Activated CD4-positive, alpha-beta T cell treated with anti-CD3 and anti-CD28 coated beads for 4 hours (primary cell): ENCODE measurements around the gene CXCL11.
"Not testable (repeated sequence)": the region's sequence is repeated elsewhere in the genome, so short reads cannot be mapped to it uniquely, and the experiment has no call there.

ENCODE experiments used
- DNase-seq, 2 donors: peaks; one replicate each; pipeline ENCODE4 v3.0.0-alpha.2; 2020

The CXCL11 gene

GRCh38 chr4:76035799-76036380, at the start of gene CXCL11:
CXCL11 (minus strand) TSS chr4:76036070; CDS start chr4:76035987, 83 bp downstream.
- DNase-seq: no peak

- DNase-seq: no peak
Measured at GRCh38 chr4:76084542-76084941, 48.7 kb upstream of the CXCL11 start.

- DNase-seq: no peak
Measured at GRCh38 chr4:76083386-76083988, 47.6 kb upstream of the CXCL11 start.

GRCh38 chr4:76078033-76078613, 42.3 kb upstream of the CXCL11 start:
- DNase-seq: no peak

- DNase-seq: no peak
Measured at GRCh38 chr4:76074993-76075600, 39.2 kb upstream of the CXCL11 start.

- no peak for DNase-seq
Measured at GRCh38 chr4:76074468-76074867, 38.6 kb upstream of the CXCL11 start, which contains the start of gene ART3. ART3 (plus strand) TSS chr4:76074709; CDS start chr4:76075890, 1,181 bp downstream.

- DNase-seq: no peak
Measured at GRCh38 chr4:76072760-76073159, 36.9 kb upstream of the CXCL11 start.

GRCh38 chr4:76067652-76068286, 31.9 kb upstream of the CXCL11 start:
- DNase-seq: peak; percentile 67 to 76

- no peak for DNase-seq
Measured at GRCh38 chr4:76066546-76066945, 30.7 kb upstream of the CXCL11 start.

- DNase-seq: no peak
Measured at GRCh38 chr4:76061982-76062381, 26.1 kb upstream of the CXCL11 start.

- no peak for DNase-seq
Measured at GRCh38 chr4:76061421-76061820, 25.6 kb upstream of the CXCL11 start.

GRCh38 chr4:76060506-76060905, 24.6 kb upstream of the CXCL11 start:
- no peak for DNase-seq

- DNase-seq: no peak
Measured at GRCh38 chr4:76059750-76060149, 23.9 kb upstream of the CXCL11 start.

- DNase-seq: no peak
Measured at GRCh38 chr4:76058888-76059426, 23.1 kb upstream of the CXCL11 start.

GRCh38 chr4:76058302-76058701, 22.4 kb upstream of the CXCL11 start:
- DNase-seq: no peak

- DNase-seq: no peak
Measured at GRCh38 chr4:76055421-76055820, 19.6 kb upstream of the CXCL11 start.

- no peak for DNase-seq
Measured at GRCh38 chr4:76055016-76055415, 19.1 kb upstream of the CXCL11 start.

GRCh38 chr4:76053730-76054129, 17.9 kb upstream of the CXCL11 start:
- DNase-seq: no peak

- DNase-seq: not testable (repeated sequence)
Measured at GRCh38 chr4:76050560-76051050, 14.7 kb upstream of the CXCL11 start.

- DNase-seq: not testable (repeated sequence)
Measured at GRCh38 chr4:76049860-76050416, 14.1 kb upstream of the CXCL11 start.

GRCh38 chr4:76044686-76045085, 8.8 kb upstream of the CXCL11 start:
- not testable (repeated sequence) for DNase-seq

GRCh38 chr4:76043306-76043705, 7.4 kb upstream of the CXCL11 start:
- DNase-seq: not testable (repeated sequence)
